TTC549 (cell line): ENCODE data around the gene CADM1.

Source experiments
- FAIRE-seq: peaks from 2 replicates; lab custom pipeline; 2012; peaks lifted over from hg19 to GRCh38; lab: Jason Lieb, UNC

Gene CADM1

GRCh38 chr11:115444542-115444941, 59.7 kb downstream of the CADM1 start:
- FAIRE-seq: no peak

- FAIRE-seq: no peak
Observed at GRCh38 chr11:115439969-115440540, 64.2 kb downstream of the CADM1 start.

DNA sequence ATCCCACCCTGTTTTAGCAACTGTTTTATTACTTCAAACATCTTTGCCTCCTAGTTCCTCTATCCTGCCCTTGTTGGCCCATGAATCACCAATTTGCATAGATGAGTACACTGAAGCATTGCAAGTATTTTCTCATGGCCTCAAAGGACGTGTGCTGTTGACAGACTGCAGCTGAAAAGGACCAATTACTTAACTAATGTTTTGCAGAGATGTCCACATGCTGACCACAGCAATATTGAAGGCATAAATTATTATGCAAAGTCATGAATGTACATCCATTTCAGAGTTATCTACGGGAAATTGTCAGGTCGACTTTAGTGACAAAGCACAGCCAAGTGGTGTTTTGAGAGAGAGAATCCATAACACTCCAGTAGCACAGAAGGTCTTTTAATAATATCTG, 64.8 kb downstream of the CADM1 start:
- no peak for FAIRE-seq

DNA sequence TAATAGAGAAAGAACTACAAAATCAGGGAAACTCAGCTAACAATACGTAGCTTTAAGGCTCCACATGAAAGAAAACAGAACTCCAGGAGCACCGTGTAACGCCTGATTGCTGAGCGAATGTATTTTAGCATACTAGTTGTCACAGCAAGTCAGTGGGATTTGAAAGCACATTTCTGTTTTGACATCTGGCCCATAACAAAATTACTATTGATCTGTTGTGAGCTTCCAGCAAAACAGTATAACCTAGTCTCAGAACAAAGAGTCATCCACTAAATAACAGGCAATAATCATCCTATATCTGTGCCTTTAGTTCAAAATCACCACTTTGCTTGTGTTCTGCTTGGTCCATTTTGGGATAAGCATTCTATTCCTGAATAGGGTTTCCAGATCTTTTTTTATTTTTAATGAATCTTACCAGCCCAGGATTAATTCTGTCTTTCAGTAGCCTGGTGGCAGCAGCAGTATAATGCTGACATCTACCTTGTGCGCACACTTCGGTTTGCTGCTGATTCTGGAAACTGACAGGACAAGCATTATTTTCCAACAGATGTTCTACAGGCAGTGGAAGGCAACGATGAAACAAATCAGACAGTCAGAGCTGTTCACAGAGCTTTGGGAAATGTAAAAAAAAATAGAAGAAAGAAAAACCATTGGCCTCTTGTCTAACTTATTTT, 66.2 kb downstream of the CADM1 start:
- FAIRE-seq: no peak

- no peak for FAIRE-seq
Observed at GRCh38 chr11:115430345-115430744, 73.9 kb downstream of the CADM1 start.

DNA sequence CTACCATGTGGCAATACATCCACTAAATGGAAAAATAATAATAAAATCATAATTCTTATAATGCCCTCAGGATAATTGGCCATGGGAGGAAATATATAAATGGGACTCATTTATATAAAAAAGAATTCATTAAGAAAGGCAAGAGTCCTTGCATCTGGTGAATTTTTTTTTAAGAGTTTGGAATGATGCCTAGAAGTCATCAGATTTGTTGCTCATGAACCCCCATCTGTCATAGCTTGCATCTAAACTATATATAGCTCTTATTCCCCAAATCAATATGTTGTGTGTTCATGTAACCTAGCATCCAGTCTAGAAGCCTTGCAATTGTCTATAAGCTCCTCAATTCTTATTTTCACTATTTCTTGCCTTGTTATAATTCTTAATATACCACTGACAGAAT, 75.9 kb downstream of the CADM1 start:
- FAIRE-seq: no peak

DNA sequence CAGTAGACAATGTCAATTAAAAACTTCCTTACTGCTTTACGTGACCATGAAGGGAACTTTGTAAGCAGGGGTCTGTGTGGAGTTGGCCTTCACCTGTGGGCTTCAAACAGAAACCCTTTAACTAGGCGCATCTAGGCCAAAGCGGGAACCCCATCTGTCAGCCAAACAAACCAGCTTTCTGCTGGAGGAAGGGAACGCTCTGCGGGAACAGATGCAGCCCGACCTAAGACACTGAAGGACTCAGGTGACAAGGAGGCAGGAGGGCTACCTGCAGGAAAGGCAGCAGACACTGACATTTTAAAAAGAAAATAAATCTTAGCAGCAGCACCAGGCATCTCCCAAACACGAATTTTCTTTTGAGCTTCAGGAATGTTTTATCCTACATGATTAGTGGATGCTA, 78.4 kb downstream of the CADM1 start:
- no peak for FAIRE-seq

- no peak for FAIRE-seq
Observed at GRCh38 chr11:115425250-115425649, 79.0 kb downstream of the CADM1 start.

DNA sequence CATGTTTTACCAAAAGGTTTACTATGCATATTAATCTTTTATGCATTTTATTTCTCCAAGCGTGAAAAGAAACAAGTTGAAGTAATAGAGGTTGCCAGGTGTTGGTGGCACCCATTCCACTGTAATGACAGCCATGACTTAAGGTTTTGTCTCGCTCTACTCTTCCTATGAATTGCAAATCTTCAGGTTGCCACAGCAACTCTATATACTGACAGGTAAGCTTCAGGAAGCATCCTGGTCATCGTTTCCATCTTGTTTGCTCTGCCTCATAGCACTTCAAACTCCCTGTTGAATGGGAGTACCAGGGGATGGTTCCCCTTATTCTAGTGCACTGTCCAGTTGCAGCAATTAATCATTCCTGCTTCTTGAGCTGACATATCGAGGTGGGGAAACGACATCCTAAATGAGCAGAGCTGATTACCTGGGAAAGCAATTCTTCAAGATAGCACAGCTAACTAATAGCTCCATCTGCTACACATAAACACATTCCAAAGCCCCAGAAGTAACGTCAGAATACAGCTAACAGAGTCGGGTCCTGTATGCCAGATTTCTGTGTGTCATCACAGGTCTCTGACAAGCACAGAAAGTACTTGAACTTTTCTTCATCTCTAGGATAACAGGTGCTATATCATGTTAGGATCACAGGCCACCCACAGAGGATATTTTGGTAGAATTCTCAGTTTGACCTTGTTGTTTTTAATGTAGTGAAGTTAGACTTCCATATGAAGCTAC, 80.3 kb downstream of the CADM1 start:
- no peak for FAIRE-seq

DNA sequence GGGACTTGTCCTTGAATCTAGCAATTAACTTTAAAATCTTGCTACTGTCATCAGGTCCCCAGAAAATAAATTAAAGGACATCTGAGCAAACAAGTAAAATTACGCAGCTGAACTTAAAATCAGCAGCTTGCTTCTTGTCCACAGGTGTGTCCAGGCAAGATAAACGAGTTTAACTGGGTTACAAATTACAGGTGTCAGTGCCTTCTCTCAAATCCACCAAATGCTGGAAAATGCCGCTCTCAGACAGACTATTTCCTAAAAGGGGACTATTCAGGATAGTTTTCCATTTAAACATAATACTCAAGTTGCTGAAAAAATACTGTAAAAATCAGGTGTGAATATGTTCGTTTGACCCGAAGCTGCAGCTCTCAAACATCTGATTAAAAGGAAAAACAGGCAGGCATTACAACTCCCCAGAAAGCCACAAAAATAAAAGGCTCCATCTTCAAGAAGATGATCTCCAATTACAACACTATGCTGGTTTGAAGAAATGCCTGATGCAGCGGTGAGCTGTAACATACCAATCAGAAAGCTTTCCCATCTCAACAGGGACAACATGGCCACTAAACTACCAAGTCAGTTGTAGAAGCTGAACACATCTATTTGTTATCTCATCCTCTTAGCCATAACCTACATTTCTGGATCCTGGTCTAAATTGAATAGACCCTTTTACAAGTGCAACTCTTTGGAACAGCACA, 82.1 kb downstream of the CADM1 start:
- FAIRE-seq: no peak

DNA sequence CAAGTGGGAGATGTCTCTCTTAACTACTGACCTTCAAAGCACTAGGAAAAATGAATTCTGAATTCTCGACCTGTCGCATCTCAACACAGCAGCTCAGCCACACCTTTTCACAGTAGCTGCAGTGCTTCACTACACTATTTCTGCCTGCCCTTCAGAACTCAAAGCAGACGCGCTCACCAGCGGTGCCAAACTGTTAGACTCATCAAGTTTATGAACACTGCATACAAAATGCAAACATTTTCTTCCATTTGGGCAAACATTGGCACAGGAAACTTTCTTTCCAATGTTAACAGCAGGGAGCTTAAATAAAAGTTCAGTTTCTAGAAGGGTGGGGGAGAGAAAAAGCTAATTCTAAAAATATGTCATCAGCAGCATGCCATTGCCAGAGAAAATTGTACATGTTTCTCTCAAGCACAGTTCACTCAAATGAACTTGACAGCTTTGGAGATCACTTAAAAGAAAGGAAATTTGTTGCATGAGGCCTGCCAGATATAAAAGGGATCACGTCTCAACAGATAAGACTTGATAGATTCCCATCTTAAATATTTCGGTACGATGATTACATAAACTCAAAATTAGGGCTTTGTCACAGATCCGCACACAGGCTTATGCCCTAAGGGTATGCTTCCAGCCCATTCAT, 82.7 kb downstream of the CADM1 start:
- FAIRE-seq: no peak

DNA sequence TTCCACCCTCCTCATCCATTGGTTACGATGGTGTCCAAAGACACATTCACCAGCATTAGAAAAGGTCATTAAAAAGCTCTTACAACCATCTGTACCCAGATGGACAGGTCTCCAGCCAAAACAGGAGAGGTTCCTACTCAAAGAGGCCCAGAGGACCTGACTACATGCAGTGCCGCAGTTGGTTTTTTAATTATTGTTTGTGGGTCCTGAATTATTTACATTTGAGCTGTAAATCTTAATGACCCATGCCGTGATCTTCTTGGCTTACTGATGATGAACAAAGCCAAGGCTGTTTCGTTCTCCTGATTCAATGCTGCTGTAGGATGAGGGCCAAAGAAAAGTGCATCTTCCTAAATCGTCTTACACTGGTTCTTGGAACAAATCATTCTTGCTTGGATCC, 83.7 kb downstream of the CADM1 start:
- no peak for FAIRE-seq

DNA sequence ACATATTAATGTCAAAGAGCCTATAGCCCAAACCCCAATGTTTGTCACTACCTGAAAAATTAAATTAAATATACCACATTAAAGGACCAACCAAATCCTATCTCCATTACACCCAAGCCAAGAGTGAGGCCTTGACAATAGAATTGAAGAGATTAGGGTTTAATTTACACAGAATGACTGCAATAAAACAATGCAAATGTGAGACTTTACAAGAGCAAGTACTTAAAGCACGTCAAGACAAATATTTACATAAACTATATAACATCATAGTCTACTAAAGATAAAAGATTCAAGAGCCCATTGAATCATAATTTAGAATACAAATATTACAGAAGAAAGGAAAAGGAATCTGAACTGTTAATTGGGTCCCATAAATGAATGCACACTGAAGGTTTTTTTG, 85.6 kb downstream of the CADM1 start:
- no peak for FAIRE-seq

DNA sequence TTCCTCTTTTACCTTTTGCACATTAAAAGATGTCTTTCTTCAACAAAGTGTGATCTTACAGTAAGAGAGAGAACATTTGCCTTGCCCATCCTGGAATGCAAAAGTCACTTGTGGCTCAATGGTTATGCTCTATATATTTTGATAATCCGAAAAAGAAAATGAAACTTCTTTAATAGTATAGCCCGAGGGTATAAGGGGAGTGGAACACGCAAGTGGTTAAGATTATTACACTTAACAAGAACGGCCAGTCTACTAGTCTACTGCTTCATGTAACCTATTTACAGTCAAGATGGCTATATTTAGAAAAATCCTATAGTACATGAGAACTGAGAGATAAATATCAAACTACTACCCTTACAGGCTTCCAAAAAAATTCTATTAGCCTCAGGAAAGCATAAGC, 86.1 kb downstream of the CADM1 start:
- FAIRE-seq: no peak

DNA sequence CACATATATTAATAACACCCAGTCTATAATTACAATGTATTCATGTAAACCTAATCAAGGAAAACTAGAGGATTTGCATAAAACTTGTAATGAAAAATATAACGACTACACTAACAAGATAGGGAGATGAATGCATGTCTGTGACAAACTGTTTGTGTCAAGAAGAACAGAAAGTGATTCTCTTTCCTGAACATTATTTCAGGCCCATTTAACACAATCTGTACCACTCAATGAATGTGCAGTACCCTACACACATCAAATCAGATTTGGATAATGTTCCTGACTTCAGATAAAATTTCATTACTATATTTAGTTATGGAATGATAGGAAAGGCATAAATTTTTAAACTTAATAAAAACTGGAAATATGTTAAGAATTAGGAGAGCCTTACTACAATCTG, 93.1 kb downstream of the CADM1 start:
- FAIRE-seq: no peak

- FAIRE-seq: no peak
Observed at GRCh38 chr11:115409691-115410220, 94.5 kb downstream of the CADM1 start.

GRCh38 chr11:115409116-115409670, 95.0 kb downstream of the CADM1 start:
- FAIRE-seq: no peak

- no peak for FAIRE-seq
Observed at GRCh38 chr11:115408036-115408921, 95.9 kb downstream of the CADM1 start.

DNA sequence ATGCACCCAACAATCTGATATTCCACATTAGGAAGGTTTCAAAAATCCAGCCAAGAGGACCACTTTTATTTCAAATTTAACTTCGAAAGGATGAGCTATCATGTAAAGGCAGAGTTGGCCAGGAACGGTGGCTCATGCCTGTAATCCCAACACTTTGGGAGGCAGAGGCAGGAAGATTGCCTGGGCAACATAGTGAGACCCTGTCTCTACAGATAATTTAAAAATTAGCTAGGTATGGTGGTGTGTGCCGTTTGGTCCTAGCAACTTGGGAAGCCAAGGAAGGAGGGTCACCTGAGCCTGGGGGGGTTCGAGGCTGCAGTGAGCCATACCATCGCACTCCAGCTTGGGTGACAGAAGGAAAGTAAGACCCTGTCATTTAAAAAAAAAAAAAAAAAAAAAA, 96.7 kb downstream of the CADM1 start:
- FAIRE-seq: no peak

DNA sequence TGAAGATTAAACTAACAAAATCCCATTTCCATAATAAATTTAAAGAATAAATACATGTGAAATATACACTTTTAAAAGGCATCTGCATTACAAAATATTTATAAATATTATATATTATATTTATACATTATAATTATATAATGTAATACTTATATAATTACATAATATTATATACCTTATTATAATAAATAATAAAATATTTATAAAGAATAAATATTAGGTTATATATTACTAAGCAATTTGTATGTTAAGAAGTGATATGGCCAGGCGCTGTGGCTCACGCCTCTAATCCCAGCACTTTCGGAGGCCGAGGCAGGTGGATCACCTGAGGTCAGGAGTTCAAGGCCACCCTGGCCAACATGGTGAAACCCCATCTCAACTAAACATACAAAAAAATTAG, 97.8 kb downstream of the CADM1 start:
- FAIRE-seq: peak; percentile 82
